ENCODE measurements around the gene BRD8.
"Not testable (repeated sequence)": the region's sequence is repeated elsewhere in the genome, so short reads cannot be mapped to it uniquely, and the experiment has no call there.

Gene BRD8

GRCh38 chr5:138212828-138213160, 34.4 kb upstream of the BRD8 start:
- H3K27ac ChIP-seq: peak overlapping the region; percentile 66; the same call in 1 of the 2 replicates
- TF ChIP-seq EZH2 (IDR thresholded peaks at IDR 0.05) (no peak), POLR2AphosphoS5 (IDR thresholded peaks at IDR 0.05; ENCODE audit: borderline replicate concordance, low read depth, low read length) (no peak), FOXP2 (optimal IDR thresholded peaks at IDR 0.05; ENCODE audit: control extremely low read depth, extremely low read length, insufficient read depth) (no peak)
- H3K4me3 ChIP-seq: peak overlapping the region; percentile 98
- peak overlapping the region; percentile 98 for H3K9ac ChIP-seq (ENCODE audit: insufficient read length)
- peaks cover 16% of the 10 kb centered on the region for H3K36me3 ChIP-seq (ENCODE audit: insufficient read depth, low read length)
- H3K9me3 ChIP-seq (ENCODE audit: low read depth, low read length): no peaks in the 10 kb centered on the region
- no peak for DNase-seq (ENCODE audit: low read depth, low spot score)

- TF ChIP-seq FOXP2 (optimal IDR thresholded peaks at IDR 0.05; ENCODE audit: control extremely low read depth, extremely low read length, insufficient read depth) (no peak), POLR2AphosphoS5 (IDR thresholded peaks at IDR 0.05; ENCODE audit: borderline replicate concordance, low read depth, low read length) (no peak), EZH2 (IDR thresholded peaks at IDR 0.05) (no peak)
- no peaks in the 10 kb centered on the region for H3K9me3 ChIP-seq (ENCODE audit: low read depth, low read length)
- peaks cover 27% of the 10 kb centered on the region for H3K36me3 ChIP-seq (ENCODE audit: insufficient read depth, low read length)
Observed at GRCh38 chr5:138210985-138211384, 32.6 kb upstream of the BRD8 start.

GRCh38 chr5:138193859-138194258, 15.4 kb upstream of the BRD8 start:
- peaks cover 60% of the 10 kb centered on the region for H3K36me3 ChIP-seq (ENCODE audit: insufficient read depth, low read length)
- not testable (repeated sequence) for H3K9me3 ChIP-seq (ENCODE audit: low read depth, low read length); H3K9ac ChIP-seq (ENCODE audit: insufficient read length); H3K4me3 ChIP-seq; DNase-seq (ENCODE audit: low read depth, low spot score); H3K27ac ChIP-seq

More at GRCh38 chr5:138210985-138211384, 32.6 kb upstream of the BRD8 start:
- Histone ChIP-seq H3K9ac (ENCODE audit: insufficient read length) (no peak overlapping the region), H3K4me3 (no peak overlapping the region), H3K27ac (no peak overlapping the region)
- no peak for DNase-seq (ENCODE audit: low read depth, low spot score)

- no peaks in the 10 kb centered on the region for H3K9me3 ChIP-seq (ENCODE audit: low read depth, low read length)
- H3K36me3 ChIP-seq (ENCODE audit: insufficient read depth, low read length): peaks cover 61% of the 10 kb centered on the region
- TF ChIP-seq EZH2 (IDR thresholded peaks at IDR 0.05) (no peak), FOXP2 (optimal IDR thresholded peaks at IDR 0.05; ENCODE audit: control extremely low read depth, extremely low read length, insufficient read depth) (no peak), POLR2AphosphoS5 (IDR thresholded peaks at IDR 0.05; ENCODE audit: borderline replicate concordance, low read depth, low read length) (no peak)
- no peak overlapping the region for H3K27ac ChIP-seq
- DNase-seq (ENCODE audit: low read depth, low spot score): no peak
- H3K4me3 ChIP-seq: no peak overlapping the region
- H3K9ac ChIP-seq (ENCODE audit: insufficient read length): no peak overlapping the region
Observed at GRCh38 chr5:138192826-138193225, 14.4 kb upstream of the BRD8 start.

DNA sequence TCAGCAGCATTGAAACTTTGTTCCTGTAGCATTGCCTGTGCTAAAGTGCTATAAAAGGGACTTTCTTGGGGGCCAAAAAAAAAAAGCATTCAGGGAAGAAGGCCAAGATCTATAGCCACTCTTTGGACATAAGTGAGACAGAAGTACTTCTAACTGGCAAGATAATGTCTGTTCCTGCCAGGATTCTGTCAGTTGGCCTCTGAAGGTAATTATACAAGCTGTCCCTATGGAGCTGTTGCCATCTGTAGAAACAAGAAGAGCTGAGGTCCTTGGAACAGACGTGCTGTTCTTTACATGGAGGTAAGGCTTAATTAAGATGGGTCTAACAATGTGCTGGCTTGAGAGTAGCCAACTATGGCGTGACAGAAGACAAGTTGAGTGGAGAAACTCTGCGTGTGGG, 10.2 kb upstream of the BRD8 start:
- H3K36me3 ChIP-seq (ENCODE audit: insufficient read depth, low read length): peaks cover 84% of the 10 kb centered on the region
- H3K4me3 ChIP-seq: no peak overlapping the region
- no peak overlapping the region for H3K27ac ChIP-seq
- H3K9ac ChIP-seq (ENCODE audit: insufficient read length): no peak overlapping the region
- no peak for DNase-seq (ENCODE audit: low read depth, low spot score)
- H3K9me3 ChIP-seq (ENCODE audit: low read depth, low read length): no peaks in the 10 kb centered on the region
- TF ChIP-seq FOXP2 (optimal IDR thresholded peaks at IDR 0.05; ENCODE audit: control extremely low read depth, extremely low read length, insufficient read depth): no peak

DNA sequence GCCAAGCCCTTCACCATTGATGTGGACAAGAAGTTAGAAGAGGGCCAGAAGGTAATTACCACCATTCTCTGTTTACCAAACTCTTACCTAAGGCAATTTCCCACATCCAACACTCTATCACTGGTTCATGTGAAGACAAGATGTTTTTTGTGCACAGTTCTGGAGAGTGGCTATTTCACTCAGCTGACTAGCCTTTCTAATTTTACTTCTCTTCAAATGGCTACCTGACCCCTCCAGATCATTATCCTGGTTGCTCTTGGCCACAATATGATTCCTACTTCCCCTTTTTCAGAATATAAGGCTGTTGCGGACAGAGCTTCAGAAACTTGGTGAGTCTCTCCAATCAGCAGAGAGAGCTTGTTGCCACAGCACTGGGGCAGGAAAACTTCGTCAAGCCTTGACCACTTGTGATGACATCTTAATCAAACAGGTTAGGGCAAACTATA, 7.6 kb upstream of the BRD8 start:
- H3K27ac ChIP-seq: no peak overlapping the region
- no peak for TF ChIP-seq FOXP2 (optimal IDR thresholded peaks at IDR 0.05; ENCODE audit: control extremely low read depth, extremely low read length, insufficient read depth)
- TF ChIP-seq EZH2 (IDR thresholded peaks at IDR 0.05): no peak
- TF ChIP-seq POLR2AphosphoS5 (IDR thresholded peaks at IDR 0.05; ENCODE audit: borderline replicate concordance, low read depth, low read length): no peak; the same call in 1 of the 2 replicates
- no peak overlapping the region for H3K9ac ChIP-seq (ENCODE audit: insufficient read length)
- DNase-seq (ENCODE audit: low read depth, low spot score): no peak
- H3K9me3 ChIP-seq (ENCODE audit: low read depth, low read length): no peaks in the 10 kb centered on the region
- peaks cover 91% of the 10 kb centered on the region for H3K36me3 ChIP-seq (ENCODE audit: insufficient read depth, low read length)
- no peak overlapping the region for H3K4me3 ChIP-seq

- Histone ChIP-seq H3K9me3 (ENCODE audit: low read depth, low read length) (no peaks in the 10 kb centered on the region), H3K9ac (ENCODE audit: insufficient read length) (no peak overlapping the region), H3K36me3 (ENCODE audit: insufficient read depth, low read length) (peaks cover 72% of the 10 kb centered on the region), H3K4me3 (no peak overlapping the region), H3K27ac (no peak overlapping the region)
- TF ChIP-seq FOXP2 (optimal IDR thresholded peaks at IDR 0.05; ENCODE audit: control extremely low read depth, extremely low read length, insufficient read depth): no peak
- no peak for TF ChIP-seq EZH2 (IDR thresholded peaks at IDR 0.05)
- no peak for TF ChIP-seq POLR2AphosphoS5 (IDR thresholded peaks at IDR 0.05; ENCODE audit: borderline replicate concordance, low read depth, low read length)
- DNase-seq (ENCODE audit: low read depth, low spot score): no peak
Observed at GRCh38 chr5:138182808-138183207, 4.4 kb upstream of the BRD8 start.

DNA sequence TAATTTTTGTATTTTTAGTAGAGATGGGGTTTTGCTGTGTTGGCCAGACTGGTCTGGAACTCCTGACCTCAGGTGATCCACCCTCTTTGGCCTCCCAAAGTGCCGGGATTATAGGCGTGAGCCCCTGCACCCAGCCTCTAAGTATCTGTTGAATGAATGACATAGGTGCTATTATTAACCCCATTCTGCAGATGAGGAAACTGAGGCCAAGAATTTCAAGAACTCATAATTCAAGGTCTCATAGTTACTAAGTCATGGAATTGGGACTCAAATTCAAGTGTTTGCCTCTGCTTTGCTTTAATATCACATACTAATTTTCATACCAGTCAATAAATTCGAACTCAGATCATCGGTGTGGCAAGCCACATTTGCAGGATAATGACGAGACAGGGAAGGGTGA, 2.4 kb upstream of the BRD8 start:
- no peak overlapping the region for H3K4me3 ChIP-seq

DNA sequence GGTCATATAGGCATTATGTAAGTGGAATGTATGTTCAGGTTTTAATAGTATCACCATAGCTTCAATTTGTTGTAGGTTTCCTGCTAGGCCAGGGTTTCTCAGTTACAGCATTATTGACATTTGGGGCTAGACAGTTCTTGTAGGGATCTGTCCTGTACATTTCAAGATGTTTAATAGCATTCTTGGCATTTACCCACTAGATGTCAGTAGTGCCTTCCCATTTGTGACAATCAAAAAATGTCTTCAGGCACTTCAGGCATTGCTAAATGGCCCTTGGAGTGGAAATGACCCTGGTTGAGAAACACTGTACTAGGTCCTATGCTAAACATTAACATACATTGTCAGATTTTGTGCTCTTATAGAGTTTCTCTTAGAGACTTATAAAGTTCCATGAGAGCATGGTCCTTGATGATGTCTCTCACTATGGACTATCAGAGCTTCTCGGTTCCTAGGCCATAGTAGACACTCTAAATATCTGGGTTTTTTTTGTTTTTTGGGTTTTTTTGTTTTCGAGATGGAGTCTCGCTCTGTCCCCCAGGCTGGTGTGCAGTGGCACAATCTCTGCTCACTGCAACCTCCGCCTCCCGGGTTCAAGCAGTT, 1.9 kb upstream of the BRD8 start:
- Histone ChIP-seq H3K9me3 (ENCODE audit: low read depth, low read length) (no peaks in the 10 kb centered on the region), H3K9ac (ENCODE audit: insufficient read length) (peak overlapping the region; percentile 92), H3K36me3 (ENCODE audit: insufficient read depth, low read length) (peaks cover 60% of the 10 kb centered on the region), H3K27ac (no peak overlapping the region), H3K4me3 (peak overlapping the region; percentile 87)
- peak; percentile 47 for DNase-seq (ENCODE audit: low read depth, low spot score)
- TF ChIP-seq POLR2AphosphoS5 (IDR thresholded peaks at IDR 0.05; ENCODE audit: borderline replicate concordance, low read depth, low read length) (no peak), FOXP2 (optimal IDR thresholded peaks at IDR 0.05; ENCODE audit: control extremely low read depth, extremely low read length, insufficient read depth) (no peak), EZH2 (IDR thresholded peaks at IDR 0.05) (no peak)

More for the DNA sequence above, 2.4 kb upstream of the BRD8 start:
- Histone ChIP-seq H3K27ac (no peak overlapping the region), H3K9me3 (ENCODE audit: low read depth, low read length) (no peaks in the 10 kb centered on the region), H3K9ac (ENCODE audit: insufficient read length) (no peak overlapping the region), H3K36me3 (ENCODE audit: insufficient read depth, low read length) (peaks cover 62% of the 10 kb centered on the region)
- DNase-seq (ENCODE audit: low read depth, low spot score): no peak
- TF ChIP-seq FOXP2 (optimal IDR thresholded peaks at IDR 0.05; ENCODE audit: control extremely low read depth, extremely low read length, insufficient read depth) (no peak), POLR2AphosphoS5 (IDR thresholded peaks at IDR 0.05; ENCODE audit: borderline replicate concordance, low read depth, low read length) (no peak), EZH2 (IDR thresholded peaks at IDR 0.05) (no peak)
